Measurements from ENCODE around the gene GLT1D1.

GLT1D1 gene

DNA sequence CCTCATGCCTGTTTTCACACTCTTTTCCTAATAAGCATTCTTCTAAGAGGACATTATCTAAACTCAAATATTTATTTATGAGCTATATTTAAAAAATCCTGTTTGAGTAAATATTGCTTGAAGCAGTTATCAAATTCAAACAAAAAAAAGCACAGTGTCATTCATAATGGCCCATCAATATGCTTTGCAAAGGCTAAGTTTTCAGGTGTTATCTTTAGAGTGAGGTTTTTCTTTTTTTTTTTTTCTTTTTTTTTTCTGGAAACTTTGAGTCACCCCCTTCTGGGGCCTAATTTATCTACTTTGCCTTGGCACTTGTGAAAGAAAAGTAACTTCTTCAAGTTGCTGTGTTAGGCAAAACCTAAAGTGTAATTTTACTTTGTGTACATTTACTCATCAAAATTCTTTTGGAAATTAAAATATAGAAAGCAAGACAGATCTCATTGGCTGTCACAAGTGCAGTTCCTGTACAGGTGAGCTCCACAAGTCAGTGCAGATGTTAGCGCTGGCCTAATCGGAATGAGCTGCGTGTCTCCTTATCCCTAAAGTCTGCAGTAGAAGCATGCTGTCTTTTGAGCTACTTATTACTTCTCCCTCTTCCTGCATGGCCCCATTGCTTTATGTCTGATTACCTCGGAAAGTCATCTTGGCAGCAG, 53.3 kb downstream of the GLT1D1 start:
- TF ChIP-seq, protein P1, sequence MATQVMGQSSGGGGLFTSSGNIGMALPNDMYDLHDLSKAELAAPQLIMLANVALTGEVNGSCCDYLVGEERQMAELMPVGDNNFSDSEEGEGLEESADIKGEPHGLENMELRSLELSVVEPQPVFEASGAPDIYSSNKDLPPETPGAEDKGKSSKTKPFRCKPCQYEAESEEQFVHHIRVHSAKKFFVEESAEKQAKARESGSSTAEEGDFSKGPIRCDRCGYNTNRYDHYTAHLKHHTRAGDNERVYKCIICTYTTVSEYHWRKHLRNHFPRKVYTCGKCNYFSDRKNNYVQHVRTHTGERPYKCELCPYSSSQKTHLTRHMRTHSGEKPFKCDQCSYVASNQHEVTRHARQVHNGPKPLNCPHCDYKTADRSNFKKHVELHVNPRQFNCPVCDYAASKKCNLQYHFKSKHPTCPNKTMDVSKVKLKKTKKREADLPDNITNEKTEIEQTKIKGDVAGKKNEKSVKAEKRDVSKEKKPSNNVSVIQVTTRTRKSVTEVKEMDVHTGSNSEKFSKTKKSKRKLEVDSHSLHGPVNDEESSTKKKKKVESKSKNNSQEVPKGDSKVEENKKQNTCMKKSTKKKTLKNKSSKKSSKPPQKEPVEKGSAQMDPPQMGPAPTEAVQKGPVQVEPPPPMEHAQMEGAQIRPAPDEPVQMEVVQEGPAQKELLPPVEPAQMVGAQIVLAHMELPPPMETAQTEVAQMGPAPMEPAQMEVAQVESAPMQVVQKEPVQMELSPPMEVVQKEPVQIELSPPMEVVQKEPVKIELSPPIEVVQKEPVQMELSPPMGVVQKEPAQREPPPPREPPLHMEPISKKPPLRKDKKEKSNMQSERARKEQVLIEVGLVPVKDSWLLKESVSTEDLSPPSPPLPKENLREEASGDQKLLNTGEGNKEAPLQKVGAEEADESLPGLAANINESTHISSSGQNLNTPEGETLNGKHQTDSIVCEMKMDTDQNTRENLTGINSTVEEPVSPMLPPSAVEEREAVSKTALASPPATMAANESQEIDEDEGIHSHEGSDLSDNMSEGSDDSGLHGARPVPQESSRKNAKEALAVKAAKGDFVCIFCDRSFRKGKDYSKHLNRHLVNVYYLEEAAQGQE (IDR thresholded peaks at IDR 0.05; ENCODE audit: low read depth): no peak

DNA sequence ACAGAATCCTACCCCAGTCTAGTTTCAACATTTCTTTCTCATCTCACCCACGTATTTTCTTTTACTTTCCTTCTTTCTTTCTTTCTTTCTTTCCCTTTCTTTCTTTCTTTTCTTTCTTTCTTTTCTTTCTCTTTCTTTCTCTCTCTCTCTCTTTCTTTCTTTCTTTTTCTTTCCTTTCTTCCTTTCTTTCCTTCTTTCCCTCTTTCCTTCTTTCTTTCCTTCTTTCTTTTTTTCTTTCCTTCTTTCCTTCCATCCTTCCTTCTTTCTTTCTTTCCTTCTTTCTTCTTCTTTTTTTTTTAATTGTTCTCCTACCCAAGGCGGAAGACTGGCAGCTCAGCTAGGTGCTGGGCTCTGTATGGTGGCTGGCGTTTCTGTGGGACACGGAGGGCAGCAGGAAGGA, 55.0 kb downstream of the GLT1D1 start:
- TF ChIP-seq TAF1 (IDR thresholded peaks at IDR 0.05; ENCODE audit: low read depth): no peak
- TF ChIP-seq, protein P2, sequence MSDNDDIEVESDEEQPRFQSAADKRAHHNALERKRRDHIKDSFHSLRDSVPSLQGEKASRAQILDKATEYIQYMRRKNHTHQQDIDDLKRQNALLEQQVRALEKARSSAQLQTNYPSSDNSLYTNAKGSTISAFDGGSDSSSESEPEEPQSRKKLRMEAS (IDR thresholded peaks at IDR 0.05): no peak
- no peak for TF ChIP-seq RAD21 (IDR thresholded peaks at IDR 0.05; ENCODE audit: low read depth)
- TF ChIP-seq, protein P1 (IDR thresholded peaks at IDR 0.05; ENCODE audit: low read depth): no peak
- no peak for TF ChIP-seq TCF12 (IDR thresholded peaks at IDR 0.05; ENCODE audit: low read depth)
- no peak for TF ChIP-seq FOXM1 (IDR thresholded peaks at IDR 0.05; ENCODE audit: borderline replicate concordance, low read depth)
- TF ChIP-seq CEBPB (IDR thresholded peaks at IDR 0.05): no peak
- TF ChIP-seq YY1 (IDR thresholded peaks at IDR 0.05; ENCODE audit: low read depth): no peak

DNA sequence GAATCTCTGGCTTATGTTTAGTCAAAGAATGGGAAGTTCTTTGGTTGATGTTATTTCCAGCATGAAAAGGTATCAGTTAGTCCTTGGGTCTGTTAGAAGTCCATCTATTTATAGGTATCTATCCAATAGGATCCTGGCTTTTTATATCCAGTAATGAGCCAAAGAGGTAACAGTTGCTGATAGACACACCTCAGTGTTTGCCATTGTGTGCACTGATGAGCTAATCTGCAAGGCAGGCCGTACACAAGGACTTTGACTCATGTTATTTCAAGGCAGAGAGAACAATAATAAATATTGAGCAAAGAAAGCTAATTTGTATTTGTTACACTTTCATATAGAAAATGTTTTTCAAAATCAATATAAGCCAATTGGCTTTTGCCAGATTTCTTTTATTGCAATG, 56.4 kb downstream of the GLT1D1 start:
- TF ChIP-seq, protein P3, sequence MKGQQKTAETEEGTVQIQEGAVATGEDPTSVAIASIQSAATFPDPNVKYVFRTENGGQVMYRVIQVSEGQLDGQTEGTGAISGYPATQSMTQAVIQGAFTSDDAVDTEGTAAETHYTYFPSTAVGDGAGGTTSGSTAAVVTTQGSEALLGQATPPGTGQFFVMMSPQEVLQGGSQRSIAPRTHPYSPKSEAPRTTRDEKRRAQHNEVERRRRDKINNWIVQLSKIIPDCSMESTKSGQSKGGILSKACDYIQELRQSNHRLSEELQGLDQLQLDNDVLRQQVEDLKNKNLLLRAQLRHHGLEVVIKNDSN (IDR thresholded peaks at IDR 0.05): no peak
- TF ChIP-seq EP300 (IDR thresholded peaks at IDR 0.05; ENCODE audit: borderline replicate concordance) (no peak), TCF12 (IDR thresholded peaks at IDR 0.05; ENCODE audit: low read depth) (no peak), TAF1 (IDR thresholded peaks at IDR 0.05; ENCODE audit: low read depth) (no peak), CREB1 (IDR thresholded peaks at IDR 0.05; ENCODE audit: low read depth) (no peak), TEAD4 (IDR thresholded peaks at IDR 0.05) (no peak), CEBPB (IDR thresholded peaks at IDR 0.05) (no peak), YY1 (IDR thresholded peaks at IDR 0.05; ENCODE audit: low read depth) (no peak), NFIC (IDR thresholded peaks at IDR 0.05) (no peak), ZBTB7A (IDR thresholded peaks at IDR 0.05; ENCODE audit: low read depth) (no peak), EGR1 (IDR thresholded peaks at IDR 0.05) (no peak), FOXM1 (IDR thresholded peaks at IDR 0.05; ENCODE audit: borderline replicate concordance, low read depth) (no peak)
- TF ChIP-seq, protein P1 (IDR thresholded peaks at IDR 0.05; ENCODE audit: low read depth): no peak
- TF ChIP-seq, protein P2 (IDR thresholded peaks at IDR 0.05): no peak

DNA sequence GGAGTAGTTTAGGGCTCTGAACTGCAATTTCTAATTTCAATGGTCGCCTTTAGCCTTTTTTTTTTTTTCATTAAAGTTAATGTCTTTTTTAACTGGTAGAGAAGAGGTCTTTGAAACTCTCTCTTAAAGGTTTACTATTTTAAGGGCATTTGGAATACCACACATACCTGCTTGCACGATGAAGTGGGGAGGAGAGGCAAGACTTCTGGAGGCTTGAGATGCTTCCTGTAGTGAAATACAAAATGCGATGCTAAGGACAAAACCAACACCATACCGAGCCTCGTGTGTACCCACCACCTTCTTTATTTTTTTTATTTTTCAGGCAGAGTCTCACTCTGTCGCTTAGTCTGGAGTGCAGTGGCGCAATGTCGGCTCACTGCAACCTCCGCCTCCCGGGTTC, 57.4 kb downstream of the GLT1D1 start:
- TF ChIP-seq EP300 (IDR thresholded peaks at IDR 0.05; ENCODE audit: borderline replicate concordance) (no peak), FOXM1 (IDR thresholded peaks at IDR 0.05; ENCODE audit: borderline replicate concordance, low read depth) (no peak), TEAD4 (IDR thresholded peaks at IDR 0.05) (no peak), CEBPB (IDR thresholded peaks at IDR 0.05) (no peak), RAD21 (IDR thresholded peaks at IDR 0.05; ENCODE audit: low read depth) (no peak), TAF1 (IDR thresholded peaks at IDR 0.05; ENCODE audit: low read depth) (no peak), YY1 (IDR thresholded peaks at IDR 0.05; ENCODE audit: low read depth) (no peak), NFIC (IDR thresholded peaks at IDR 0.05) (no peak), ZBTB7A (IDR thresholded peaks at IDR 0.05; ENCODE audit: low read depth) (no peak), TCF12 (IDR thresholded peaks at IDR 0.05; ENCODE audit: low read depth) (no peak)
- TF ChIP-seq, protein P2 (IDR thresholded peaks at IDR 0.05): no peak
- TF ChIP-seq, protein P1 (IDR thresholded peaks at IDR 0.05; ENCODE audit: low read depth): no peak
- TF ChIP-seq, protein P3 (IDR thresholded peaks at IDR 0.05): no peak
